DMS153 (cell line): ENCODE data around the gene CACNA1F.
"Not testable (repeated sequence)": the region's sequence is repeated elsewhere in the genome, so short reads cannot be mapped to it uniquely, and the experiment has no call there.

Experiments used
- DNase-seq: peaks from one replicate; lab custom pipeline; 2025; lab: John Stamatoyannopoulos, UW

CACNA1F gene

GRCh38 chrX:49176421-49177326 is 56.5 kb downstream of the CACNA1F start:
- no peak for DNase-seq

GRCh38 chrX:49175435-49176274 is 57.5 kb downstream of the CACNA1F start:
- DNase-seq, result no peak

GRCh38 chrX:49174723-49175122 is 58.4 kb downstream of the CACNA1F start:
- no peak for DNase-seq

- not testable (repeated sequence) for DNase-seq
Observed at GRCh38 chrX:49173544-49173943, 59.6 kb downstream of the CACNA1F start.

GRCh38 chrX:49172280-49172780 is 60.8 kb downstream of the CACNA1F start:
- DNase-seq, result no peak

- DNase-seq, result no peak
Observed at GRCh38 chrX:49171752-49172279, 61.3 kb downstream of the CACNA1F start, which contains the start of gene PLP2. TSS of gene PLP2 (plus strand) at chrX:49171898. CDS start at chrX:49172001, 103 bp downstream.

- no peak for DNase-seq
Observed at GRCh38 chrX:49167740-49168108, 65.4 kb downstream of the CACNA1F start.

GRCh38 chrX:49166914-49167739 is 66.0 kb downstream of the CACNA1F start:
- DNase-seq, result no peak

GRCh38 chrX:49165901-49166881 is 66.9 kb downstream of the CACNA1F start:
- DNase-seq, result peak; percentile 93

- DNase-seq, result no peak
Observed at GRCh38 chrX:49164589-49165360, 68.4 kb downstream of the CACNA1F start.

DNA sequence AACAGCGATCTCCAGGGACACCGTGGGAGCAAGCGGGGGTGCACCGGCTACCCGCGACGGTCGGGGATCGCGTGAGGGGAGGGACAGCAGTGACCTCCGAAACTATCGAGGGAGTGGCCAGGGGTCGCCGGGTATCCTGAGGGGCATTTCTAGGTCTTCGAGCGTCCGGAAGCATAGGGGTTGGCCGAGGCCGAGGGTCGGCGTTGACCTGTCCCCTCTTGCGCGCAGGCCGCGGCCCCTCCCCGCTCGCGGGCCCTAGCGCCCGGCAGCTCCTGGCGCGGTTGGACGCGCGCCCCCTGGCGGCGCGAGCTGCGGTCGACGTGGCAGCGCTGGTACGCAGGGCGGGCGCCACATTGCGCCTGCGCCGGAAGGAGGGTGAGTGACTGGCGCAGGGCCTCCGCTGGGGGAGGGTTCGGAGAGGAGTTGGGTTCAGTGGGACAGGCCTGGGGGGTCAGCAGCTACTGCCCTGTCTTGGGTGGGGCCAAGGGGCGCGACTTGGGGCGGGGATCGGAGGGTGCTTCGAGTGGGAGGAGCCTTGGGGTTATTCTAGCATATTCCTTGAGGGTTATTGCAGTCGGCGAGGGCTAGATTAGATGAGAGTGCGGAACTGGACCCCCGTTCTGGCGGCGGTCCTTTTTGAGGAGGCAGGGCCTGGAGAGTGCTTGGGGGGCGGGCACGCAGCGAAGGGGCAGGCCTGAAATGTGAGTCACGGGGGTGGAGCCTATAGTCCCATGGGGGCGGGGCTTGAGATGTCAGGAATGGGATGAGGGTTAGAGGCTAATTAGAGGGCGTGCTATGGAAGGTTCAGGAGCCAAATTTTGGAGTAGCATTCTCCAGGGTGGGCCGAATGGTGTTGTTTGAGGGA is 69.4 kb downstream of the CACNA1F start:
- peak; percentile 58 for DNase-seq

GRCh38 chrX:49162620-49163019 is 70.5 kb downstream of the CACNA1F start, which contains the start of gene MAGIX:
TSS of gene MAGIX (plus strand) at chrX:49162758. CDS start at chrX:49162890, 132 bp downstream.
- no peak for DNase-seq

- DNase-seq, result no peak
Observed at GRCh38 chrX:49161632-49162031, 71.5 kb downstream of the CACNA1F start.

DNA sequence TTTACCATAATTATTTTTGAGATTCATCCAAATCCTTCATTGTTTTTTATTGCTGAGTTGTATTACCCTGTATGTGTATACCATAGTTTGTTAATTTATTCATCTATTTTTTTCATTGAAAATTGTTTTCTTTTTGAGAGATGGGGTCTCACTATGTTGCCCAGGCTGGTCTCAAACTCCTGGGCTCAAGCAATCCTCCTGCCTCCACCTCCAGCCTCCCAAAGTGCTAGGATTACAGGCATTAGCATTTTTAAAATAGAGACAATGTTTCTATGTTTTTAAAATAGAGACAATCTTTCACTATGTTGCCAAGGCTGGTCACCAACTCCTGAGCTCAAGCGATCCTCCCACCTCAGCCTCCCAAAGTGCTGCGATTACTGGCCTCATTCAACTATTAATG is 72.2 kb downstream of the CACNA1F start:
- no peak for DNase-seq

GRCh38 chrX:49157194-49157593 is 75.9 kb downstream of the CACNA1F start:
- DNase-seq, result no peak

GRCh38 chrX:49155900-49156837 is 77.0 kb downstream of the CACNA1F start:
- peak; percentile 55 for DNase-seq

GRCh38 chrX:49155243-49155899 is 77.8 kb downstream of the CACNA1F start:
- DNase-seq, result no peak
